EH (cell line): ENCODE data around the gene MAP7D3.
"Not testable (repeated sequence)": the region's sequence is repeated elsewhere in the genome, so short reads cannot be mapped to it uniquely, and the experiment has no call there.

Experiments used
- DNase-seq: peaks from one replicate; pipeline ENCODE4 v3.0.0-alpha.2; 2015; ENCODE audit warnings: low read depth

MAP7D3 gene

DNA sequence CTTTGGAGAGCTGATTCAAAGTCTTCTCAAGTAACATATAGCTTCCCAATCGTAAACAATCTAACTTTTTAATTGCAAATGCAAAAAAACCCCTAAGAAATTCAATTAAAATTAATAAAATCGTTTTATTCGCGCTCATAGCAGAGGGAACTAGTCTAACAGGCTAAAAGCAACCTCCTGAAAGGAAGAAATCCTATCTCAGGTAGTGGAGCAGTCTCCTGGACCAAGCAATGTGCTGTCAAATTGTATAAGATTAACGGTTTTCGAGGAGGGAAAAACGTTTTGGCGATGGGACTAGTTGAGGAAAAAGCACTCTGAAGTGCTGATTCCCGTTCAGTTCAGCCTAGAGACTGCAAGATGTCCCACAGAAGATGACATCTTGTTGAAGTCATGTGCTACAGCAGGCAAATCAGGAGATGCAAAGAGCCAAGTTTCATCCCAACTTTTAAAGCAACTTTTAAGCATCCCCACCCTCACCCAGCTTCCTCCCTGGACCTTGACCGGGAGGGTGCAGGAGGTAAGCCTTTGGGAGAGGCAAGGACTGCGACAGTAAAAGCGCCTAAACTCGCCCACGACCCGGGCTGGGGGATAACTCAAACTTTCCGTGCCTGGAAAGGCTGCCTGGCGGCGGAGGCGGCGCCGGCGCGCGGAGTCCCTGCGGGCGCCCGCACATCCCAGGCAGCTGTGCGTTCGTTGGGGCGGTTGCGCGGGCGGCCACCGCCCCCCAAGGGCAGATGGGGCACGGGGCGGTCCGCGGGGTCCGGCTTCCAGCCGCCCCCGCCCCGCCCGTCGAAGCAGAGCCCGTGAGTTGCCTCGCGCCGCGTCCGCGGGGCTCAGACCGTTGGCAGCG, 784 bp downstream of the MAP7D3 start:
- DNase-seq: peak; percentile 48

DNA sequence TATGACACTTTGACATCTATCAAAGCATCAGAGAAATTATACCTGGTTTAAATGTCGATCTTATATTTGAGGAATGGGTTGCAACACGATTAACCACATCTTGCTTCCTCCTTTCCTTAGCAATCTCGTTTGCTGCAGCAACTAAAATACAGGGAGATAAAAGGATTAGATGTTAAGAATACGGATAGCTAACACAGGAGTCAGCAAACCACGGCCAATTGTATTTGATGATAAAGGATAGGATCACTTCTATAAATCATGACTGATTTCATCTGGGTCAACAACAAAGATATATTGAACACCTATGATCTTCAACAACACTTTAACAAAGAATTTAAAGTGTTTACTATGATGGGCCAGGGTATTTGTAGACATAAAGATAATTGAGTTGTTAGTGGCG, 5.0 kb downstream of the MAP7D3 start:
- DNase-seq: no peak

DNA sequence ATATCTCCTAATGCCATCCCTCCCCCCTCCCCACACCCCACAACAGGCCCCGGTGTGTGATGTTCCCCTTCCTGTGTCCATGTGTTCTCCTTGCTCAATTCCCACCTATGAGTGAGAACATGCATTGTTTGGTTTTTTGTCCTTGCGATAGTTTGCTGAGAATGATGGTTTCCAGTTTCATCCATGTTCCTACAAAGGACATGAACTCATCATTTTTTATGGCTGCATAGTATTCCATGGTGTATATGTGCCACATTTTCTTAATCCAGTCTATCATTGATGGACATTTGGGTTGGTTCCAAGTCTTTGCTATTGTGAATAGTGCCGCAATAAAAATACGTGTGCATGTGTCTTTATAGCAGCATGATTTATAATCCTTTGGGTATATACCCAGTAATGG, 13.4 kb downstream of the MAP7D3 start:
- DNase-seq: not testable (repeated sequence)

DNA sequence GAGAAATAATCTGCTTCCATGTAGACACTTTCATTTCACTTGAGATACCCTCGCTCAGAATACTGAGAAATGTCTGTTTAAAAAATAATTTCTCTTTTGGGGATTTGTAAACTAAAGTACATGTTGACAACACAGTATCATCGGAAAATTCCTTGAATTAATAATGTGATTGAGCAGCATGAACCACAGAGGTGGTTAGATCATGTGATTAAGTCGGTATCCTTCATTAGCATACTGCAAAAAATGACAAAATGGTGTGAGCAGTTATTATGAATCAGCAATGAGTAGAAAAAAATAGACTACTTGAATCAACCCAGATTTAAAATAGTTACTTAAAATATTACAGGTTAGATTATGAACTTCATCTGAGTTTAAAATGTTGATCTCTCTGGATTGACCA, 14.1 kb downstream of the MAP7D3 start:
- no peak for DNase-seq

DNA sequence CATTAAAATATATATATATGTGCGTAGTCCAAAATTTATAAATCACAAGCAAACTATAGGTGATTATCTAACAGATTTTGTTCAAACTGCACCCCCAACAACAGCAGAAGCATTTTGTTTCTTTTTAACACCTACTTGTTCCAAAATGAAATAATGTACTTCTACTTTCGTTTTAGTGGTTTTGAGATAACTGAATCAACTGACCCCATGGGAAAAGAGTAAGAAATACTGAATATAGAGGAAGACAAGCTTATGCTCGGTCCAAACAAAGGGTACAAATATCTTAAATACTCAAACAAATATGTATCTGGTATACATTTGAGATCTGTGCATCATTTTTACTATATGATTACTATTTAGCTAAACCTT, 22.4 kb downstream of the MAP7D3 start:
- no peak for DNase-seq

DNA sequence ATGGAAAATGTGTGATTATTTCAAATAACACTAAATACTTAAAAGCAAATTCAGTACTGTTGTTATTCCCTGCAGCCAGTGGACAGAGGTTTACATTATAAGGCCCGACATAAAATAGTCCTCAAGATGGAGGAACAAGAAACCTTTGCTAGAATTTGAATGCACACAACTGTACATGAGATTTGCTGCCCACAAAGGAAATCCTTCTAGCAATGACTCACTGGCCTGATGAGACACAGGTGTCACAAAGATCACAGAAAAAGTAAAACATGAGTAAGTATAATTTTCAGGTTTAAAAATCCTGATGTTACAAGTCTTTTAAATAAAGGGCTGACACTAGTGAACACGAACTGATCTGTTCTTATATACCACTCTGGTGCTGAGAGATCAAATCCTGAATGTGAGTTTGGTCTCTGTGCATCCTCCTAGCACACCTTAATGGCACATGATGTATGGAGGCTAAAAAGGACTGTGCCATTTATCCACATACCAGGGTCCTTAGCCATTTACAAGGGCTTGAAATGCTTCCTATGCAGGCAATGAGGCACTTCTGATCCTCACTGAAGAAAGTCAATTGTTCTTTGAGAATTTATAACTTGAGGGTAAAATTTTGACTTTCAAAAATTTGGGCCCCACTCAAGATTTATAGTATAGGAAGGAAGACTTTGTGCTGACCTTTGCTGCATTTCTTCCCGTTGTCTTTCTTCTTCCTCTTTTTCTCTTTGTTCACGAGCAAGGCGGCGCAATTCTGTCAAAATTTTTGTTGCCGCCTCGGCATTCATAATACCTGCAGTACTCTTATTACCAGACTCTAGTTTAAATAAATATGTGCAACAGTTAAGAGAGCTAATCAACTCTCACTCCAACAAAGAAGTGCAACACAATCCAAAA, 23.0 kb downstream of the MAP7D3 start:
- DNase-seq: no peak

DNA sequence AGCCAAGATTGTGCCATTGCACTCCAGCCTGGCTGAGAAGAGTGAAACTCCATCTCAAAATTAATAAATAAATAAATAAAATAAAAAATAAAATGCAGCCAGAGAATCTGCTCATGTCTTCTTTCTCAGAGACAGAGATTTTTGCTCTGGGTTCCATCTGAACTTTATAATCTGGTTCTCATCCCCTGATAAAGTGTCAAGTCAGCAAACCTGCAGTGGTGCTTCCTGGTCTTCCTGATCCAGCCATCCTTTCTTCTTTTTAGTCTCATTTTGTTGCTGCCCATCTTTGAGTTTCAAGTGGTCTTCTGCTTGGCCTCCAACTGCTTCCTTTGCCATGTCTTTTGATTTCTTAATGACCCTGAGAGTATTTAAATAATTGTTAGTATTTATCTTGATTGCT, 24.1 kb downstream of the MAP7D3 start:
- DNase-seq: no peak

DNA sequence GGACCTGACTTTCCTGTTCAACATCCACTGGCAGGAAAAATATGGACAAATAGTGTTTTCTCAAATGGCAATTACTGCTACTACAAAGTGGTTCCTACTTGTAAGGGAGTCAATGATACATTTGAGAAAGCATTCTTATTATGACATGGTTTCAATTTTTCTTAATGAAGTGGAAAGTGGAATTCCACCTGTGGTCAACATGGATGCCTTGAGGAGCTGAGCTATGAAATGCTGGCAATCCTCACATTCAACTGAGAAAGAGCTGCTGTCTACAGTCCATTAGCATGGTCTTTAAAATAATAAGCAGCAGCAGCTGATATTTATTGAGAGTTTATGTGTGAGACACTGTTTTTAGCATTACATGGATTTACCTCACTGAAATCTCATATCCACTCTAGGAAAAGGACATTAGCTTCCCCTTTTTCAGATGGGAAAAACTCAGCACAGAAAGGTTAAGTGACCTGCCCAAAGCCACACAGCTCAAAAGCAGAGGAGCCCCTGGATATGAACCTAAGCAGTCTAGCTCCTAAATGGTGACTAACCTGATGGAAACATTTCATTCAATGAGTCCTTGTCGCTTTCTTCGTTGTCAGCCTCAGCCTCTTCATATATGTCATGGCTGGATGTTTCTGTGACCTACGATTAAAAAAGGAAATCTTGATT, 29.2 kb downstream of the MAP7D3 start:
- peak; percentile 40 for DNase-seq

DNA sequence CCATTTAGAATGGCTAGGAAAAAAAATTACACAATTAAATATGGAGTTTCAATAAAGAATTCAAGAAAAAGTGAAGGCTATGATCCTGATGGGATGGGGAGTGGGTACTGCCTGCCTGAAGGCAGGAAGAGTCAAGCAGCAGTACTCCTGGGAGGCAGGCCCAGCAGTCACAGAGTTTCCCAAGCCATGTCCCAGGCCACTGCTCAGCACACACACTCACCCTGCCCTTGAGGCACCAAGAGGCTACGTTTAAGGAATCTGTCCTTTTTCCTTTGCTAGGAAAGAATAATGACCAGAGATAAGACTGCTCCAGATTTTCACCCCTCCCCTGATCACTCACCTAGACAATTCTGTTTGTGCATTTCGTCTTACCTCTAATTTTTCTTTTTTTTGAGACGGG, 30.2 kb downstream of the MAP7D3 start:
- DNase-seq: no peak

DNA sequence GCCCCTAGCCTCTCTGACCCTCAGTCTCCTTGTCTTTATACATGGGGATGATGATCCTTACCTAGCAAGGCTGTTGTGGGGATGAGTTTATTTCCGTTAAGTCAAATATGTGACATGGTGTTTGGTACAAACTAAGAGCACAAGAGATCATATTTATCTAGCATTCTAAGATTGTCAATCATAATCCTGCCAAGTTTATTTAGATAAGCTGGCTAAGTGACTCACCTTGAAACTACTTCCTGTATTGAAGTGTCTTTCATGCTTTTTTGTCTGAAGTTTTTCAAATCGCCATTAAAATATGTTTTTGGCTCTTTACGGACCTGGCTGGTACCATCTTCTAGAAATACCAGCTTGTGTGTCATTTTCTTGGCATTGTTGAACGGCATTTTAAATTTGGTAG, 30.7 kb downstream of the MAP7D3 start:
- no peak for DNase-seq

DNA sequence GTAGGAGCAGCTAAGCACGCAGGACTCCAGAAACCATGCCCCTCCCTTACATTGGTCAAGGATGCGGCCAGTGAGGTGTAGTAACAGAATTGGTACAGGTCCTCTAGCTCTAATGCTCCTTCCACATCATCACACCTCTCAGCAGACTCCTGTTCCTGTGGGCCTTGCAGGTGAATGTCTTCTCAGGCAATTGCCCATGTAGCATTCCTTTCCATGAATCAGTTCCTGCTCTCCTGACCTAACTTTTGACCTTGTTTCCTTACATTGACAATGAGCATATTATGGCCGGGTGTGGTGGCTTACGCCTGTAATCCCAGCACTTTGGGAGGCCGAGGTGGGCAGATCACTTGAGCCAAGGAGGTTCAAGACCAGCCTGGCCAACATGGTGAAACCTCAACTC, 31.3 kb downstream of the MAP7D3 start:
- no peak for DNase-seq

DNA sequence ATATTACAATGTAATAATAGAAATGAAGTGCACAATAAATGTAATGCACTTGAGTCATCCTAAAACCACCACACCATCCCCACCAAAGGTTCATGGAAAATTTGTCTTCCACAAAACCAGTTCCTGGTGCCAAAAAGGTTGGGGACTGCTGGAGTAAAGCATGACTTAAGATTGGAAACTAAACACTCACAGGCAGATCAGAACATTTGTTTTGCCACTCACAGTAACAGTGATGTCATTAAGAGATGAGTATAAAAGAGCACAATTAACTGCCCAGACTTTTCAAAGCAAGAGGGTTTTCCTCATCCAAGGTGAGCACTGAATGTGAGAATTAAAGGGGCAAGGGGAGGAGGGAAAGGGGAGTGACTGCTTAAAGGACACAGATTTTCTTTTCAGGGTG, 35.6 kb downstream of the MAP7D3 start:
- peak; percentile 68 for DNase-seq

DNA sequence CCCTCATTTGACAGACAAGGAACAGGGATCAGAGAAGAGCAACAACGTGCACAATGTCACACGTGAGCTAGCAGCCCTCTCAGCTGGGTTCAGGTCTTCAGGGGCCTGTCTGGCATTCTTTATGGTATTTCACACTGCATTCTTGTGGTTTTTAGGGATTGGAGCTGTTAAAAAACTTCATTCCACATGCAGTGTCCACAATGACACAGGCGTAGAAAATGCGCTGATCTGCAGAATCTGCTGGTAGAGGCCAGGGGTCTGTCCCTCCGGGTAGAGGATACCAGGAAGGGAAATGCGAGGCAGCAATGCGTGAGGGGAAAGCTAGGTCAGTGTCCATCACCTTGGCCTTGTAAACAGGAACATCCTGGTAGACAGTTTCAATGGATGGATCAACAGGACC, 36.6 kb downstream of the MAP7D3 start:
- peak; percentile 94 for DNase-seq

DNA sequence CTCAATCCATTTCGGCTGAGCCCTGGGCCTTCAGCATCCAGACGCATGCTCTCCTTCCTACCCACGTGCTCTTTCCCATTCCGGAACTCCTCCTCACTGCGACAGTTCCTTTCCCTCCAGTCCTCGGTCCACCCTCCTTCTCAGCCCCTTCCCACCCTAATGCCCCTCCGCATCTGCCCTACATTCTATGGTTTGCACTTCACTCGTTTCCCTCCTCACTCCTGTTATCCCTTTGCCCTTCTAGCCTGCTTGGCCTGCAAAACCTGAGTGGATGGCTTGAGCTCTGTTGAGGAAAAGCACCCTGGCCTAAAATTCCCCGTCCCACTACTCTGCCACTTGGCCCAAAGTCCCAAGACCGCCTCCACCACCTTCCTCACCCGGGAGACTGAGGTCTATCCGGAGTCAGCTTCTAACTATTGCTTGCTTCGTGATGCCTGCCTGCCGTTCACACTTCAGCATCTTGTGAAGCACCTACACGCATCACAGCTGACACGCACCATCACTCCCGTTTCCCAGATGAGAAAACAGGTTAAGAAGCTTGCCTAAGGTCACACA, 38.6 kb downstream of the MAP7D3 start:
- DNase-seq: no peak

DNA sequence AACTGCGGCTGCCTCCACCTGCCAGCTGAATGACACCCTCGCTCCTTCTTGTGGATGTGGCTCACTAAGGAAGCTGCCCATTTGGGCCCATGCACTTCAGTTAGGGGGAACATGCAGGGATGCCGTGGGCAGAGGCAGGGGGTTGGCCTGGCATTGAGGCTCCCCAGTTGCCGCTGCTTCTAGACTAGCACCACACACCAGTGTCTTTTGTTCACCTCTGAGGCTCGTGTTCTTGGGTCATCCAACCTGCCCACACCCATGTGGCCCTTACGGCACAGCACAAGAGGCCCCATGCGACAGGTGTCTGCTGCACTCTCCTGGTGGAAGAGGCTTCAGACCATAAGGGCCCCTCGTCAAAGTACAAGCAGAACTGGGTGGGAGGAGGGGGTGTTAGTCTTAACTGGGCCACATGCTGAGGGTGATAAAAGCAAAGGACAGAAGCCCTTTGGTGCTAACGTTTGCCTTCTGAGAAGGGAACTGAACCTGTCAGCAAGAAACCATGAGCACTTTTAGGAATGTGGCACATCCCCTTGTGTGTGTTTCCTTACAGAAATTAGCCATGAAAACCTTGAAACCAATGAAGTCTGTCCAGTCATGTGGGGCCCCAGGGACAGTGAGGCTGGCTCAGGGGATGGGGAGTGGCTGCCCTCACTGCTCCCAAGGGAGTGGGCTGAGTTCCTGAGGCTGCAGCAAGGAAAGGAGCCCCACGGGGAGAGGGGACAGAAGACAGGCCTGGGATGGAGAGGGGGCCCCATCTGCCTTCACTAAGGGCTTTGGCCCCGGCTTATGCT, 39.2 kb downstream of the MAP7D3 start:
- DNase-seq: no peak

DNA sequence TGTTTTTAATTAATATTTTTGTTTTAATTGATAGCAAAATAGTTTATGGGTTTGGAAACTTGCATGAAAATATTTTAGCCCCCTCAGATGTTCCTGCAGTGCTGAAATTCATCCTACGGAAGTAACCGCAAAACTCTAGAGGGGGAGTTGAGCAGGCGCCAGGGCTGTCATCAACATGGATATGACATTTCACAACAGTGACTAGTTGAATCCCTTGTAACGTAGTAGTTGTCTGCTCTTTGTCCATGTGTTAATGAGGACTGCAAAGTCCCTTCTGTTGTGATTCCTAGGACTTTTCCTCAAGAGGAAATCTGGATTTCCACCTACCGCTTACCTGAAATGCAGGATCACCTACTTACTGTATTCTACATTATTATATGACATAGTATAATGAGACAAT, 40.4 kb downstream of the MAP7D3 start:
- no peak for DNase-seq

DNA sequence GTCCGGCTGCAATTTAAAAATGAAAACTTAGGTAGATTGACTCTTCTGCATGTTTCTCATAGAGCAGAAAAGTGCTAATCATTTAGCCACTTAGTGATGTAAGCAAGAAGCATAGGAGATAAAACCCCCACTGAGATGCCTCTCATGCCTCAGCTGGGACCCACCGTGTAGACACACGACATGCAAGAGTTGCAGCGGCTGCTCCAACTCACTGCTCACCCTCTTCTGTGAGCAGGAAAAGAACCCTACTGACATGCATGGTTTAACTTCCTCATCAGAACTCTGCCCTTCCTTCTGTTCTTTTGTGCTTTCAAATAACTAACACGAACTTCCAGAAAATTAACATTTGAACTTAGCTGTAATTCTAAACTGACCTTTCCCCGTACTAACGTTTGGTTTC, 41.0 kb downstream of the MAP7D3 start:
- DNase-seq: no peak

DNA sequence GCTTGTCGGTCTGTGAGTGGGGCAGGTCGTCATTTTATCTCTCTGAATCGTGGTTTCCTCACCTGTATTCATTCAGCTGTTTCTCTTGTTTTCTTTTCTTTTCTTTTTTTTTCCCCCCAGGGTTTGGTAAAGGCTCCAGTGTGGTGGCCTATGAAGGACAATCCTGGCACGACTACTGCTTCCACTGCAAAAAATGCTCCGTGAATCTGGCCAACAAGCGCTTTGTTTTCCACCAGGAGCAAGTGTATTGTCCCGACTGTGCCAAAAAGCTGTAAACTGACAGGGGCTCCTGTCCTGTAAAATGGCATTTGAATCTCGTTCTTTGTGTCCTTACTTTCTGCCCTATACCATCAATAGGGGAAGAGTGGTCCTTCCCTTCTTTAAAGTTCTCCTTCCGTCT, 41.4 kb downstream of the MAP7D3 start:
- DNase-seq: no peak

DNA sequence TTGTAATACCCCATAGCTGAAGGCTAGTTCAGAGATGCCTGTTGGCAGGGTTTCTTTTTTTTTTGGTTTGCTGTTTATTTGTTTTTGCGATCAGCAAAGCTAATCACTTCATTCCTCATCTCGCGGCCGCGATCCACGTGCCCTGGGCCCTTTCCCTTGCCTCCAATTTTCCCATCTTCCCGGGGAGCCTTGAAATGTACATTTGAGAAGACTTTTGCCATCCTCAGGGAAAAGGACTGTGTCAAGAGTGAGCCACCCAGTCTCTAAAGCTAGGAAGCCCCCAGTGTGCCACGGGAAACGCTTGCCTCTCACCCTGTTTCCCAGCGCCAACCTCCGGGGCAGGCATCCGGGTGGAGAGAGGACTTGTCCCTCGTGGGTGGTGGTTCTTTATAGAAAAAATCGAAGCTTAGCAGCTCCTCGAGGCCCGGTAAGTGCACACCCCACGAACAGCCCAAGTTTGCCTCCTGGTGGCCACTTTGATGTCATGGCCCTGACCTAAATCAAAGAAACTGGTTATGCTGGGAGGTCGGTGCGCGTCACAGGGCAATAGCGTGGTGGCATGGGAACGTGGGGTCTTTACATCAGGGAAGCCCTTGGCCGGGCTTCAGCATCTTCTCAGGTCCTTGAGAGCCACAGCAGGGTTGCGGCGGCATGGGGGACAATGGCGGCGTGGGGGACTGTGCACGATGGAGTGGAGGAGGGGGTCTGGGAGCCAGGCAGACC, 42.0 kb downstream of the MAP7D3 start:
- peak; percentile 60 for DNase-seq

DNA sequence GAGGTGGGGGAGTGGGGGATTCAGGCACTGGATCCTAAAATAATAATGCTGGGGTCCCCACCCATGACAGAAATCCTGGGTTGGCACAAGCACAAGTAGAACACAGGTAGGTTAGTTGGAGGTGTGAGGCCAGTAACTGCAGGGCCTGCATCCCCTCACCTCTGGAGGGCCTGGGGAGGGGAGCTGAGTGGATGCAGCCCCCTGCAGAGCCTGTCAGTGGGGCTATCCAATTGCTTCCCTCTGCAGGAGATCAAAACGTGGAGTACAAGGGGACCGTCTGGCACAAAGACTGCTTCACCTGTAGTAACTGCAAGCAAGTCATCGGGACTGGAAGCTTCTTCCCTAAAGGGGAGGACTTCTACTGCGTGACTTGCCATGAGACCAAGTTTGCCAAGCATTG, 43.7 kb downstream of the MAP7D3 start:
- no peak for DNase-seq

DNA sequence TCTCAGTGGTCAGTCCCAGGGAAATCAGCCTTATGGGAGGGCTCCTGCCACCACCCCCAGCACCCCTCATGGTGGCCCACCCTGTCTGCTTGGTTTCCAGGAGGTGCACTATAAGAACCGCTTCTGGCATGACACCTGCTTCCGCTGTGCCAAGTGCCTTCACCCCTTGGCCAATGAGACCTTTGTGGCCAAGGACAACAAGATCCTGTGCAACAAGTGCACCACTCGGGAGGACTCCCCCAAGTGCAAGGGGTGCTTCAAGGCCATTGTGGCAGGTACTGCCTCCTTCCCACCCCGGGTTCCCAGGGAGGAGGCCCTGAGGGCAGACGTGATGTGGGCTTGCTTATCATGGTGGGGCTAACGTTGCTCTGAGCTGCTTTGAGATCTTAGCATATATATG, 44.3 kb downstream of the MAP7D3 start:
- no peak for DNase-seq
